NCI-H345 treated with DMSO at 0.1 percent for 48 hours (cell line): ENCODE results near the gene ATG2A.

Experiments
- DNase-seq: peaks from one replicate; lab custom pipeline; 2025; ENCODE audit not compliant: unreplicated experiment; lab: John Stamatoyannopoulos, UW

Gene ATG2A

DNA sequence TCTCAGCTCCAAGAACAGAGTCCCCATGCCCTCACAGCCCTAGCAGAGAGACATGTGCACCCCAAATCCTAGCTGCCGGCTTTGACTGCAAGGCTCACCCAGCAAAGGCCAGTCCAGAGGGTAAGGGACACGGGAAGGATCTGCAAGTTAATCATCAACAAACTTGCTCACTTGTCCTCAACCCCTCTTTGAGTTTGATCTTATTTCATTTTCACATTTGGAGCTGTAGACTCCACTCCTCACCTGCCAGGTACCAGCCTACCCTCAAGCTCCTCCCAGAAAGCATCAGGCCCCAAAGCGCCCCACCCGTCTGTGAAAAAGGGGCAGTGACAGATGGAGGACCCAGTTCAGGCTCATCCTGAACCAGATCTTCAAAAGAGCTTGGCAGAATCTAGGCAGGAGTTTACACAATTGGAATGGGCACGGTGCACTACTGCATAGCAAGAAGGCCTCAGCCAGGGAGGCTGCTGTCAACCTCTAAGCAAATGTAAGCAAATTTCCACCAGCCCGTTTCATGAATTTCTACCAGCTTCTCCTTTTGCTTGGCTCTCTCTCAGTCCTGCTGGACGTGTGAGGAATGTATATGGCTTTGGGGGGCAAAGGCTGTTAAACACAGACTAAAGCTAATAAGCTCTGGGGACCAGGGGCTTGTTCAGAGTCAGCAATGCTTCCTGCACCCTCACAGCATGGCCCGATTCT is 44.1 kb downstream of the ATG2A start:
- no peak for DNase-seq

DNA sequence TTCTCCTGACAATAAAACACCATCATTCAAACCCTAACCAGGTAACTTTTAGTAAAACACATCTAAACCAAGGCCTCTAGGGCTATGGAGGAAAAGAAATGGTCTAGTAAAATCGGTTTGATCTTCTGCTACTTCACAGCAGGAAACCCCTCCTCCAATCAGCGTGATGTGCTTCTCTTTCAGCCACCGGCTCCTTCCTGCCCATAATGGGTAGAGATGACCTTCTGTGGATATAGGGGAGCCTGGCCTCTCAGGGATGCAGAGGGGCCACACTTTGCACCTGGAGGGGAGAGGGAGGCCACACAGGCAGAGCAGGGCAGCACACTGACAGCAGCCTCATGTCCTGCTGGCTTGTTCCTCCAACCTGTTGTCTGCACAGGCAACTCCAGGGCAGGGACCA is 45.5 kb downstream of the ATG2A start:
- no peak for DNase-seq

DNA sequence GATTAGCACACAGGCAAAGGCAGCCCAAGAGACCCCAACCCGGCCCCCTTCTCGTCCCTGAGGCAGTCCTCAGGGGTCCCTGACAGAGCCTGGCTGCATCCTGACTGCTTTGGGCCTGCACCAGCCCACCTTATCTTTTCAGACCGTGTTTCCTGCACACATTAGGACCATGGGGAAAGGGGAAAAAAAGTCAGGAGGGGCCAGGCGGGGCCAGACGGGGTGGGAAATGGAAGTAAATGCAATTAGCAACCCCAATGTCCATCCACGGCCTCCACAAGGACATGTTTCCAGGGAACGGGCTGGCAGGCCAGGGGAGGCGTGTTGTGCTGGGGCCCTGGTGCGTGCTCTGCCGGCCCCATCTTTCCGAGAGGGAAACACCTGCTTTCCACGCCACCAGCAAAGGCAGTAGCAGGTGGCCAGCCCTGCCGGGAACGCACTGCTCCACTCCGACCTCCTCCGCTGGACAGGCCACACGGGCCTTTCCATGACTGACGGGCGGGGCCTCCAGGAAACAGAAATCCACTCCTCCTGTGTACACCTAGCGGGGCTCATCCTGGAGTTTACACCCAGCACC is 46.0 kb downstream of the ATG2A start:
- DNase-seq = no peak

GRCh38 chr11:64870176-64870892 is 46.7 kb downstream of the ATG2A start:
- no peak for DNase-seq

- no peak for DNase-seq
Observed at GRCh38 chr11:64869571-64870175, 47.3 kb downstream of the ATG2A start.

GRCh38 chr11:64868904-64869570 is 48.0 kb downstream of the ATG2A start:
- no peak for DNase-seq

GRCh38 chr11:64867748-64868462 is 49.1 kb downstream of the ATG2A start:
- DNase-seq = no peak

GRCh38 chr11:64866173-64866491 is 50.9 kb downstream of the ATG2A start:
- DNase-seq = no peak

GRCh38 chr11:64865286-64866172 is 51.5 kb downstream of the ATG2A start:
- no peak for DNase-seq

- no peak for DNase-seq
Observed at GRCh38 chr11:64864473-64865285, 52.3 kb downstream of the ATG2A start.

DNA sequence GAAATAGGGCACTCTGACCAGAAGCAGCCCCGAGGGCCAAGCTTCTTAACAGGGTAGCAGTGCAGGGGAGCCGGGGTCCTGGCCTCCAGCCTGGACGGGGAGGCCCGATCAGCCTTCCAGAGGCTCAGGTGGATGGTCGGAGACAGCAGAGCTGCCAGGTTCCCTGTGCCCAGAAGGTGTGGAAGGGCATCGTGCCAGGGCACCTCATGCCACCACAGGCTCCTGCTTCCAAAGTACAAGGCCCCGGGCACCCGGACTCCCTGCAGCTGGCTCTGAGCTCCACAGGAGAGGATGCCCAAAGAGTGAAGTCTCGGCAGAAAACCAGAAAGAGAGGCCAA is 52.9 kb downstream of the ATG2A start:
- no peak for DNase-seq

DNA sequence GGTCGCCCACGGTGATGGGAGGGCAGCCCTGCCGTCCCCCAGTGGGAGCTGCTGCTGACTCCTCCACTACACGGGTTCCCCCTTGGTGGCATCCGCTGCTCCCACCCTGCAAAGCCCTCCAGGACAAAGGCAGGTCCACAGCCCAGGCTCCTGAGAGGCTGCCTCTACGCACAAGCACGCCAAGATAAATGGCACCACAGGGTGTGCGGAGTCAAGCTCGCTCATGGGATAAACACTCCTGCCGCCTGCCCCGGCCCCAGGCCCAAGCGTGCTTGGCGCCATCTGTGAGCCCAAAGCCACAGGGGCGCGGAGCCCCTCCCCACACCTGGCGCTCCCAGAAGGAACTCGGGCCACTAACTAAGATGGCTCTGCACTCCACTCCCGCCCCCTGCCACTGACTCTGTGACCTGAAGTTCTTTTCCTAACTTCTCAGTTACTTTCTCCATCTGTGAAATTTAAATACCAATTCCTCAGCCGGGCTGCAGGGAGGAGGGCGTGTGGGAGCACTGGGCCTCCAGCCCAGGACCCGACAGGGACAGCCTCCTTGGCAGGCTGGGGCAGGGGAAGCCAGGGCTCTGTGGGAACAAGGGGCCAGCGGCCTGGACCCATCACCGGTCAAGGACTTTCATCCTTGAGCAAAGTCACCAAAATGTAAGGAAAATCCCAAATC is 53.5 kb downstream of the ATG2A start:
- no peak for DNase-seq

DNA sequence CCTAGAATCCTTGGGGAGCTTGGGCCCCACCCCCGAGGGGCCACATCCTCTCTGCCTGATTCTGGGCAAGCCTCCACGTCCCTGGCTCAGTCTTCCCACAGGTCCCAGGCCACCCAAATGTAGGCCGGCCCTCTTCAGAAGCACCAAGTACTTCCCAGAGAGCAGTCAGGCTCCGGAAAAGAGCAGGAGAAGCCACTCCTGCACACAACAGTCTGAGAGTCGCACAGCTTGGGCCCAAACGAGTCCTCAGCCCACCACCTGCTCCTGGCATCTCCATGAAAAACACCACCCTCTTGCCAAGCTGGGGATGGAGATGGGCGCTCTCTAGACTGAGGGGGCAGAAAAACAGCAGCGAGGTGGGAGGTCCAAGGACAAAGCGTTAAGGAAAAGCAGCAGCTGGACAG is 54.0 kb downstream of the ATG2A start:
- no peak for DNase-seq

- DNase-seq = no peak
Observed at GRCh38 chr11:64861227-64861975, 55.6 kb downstream of the ATG2A start.

DNA sequence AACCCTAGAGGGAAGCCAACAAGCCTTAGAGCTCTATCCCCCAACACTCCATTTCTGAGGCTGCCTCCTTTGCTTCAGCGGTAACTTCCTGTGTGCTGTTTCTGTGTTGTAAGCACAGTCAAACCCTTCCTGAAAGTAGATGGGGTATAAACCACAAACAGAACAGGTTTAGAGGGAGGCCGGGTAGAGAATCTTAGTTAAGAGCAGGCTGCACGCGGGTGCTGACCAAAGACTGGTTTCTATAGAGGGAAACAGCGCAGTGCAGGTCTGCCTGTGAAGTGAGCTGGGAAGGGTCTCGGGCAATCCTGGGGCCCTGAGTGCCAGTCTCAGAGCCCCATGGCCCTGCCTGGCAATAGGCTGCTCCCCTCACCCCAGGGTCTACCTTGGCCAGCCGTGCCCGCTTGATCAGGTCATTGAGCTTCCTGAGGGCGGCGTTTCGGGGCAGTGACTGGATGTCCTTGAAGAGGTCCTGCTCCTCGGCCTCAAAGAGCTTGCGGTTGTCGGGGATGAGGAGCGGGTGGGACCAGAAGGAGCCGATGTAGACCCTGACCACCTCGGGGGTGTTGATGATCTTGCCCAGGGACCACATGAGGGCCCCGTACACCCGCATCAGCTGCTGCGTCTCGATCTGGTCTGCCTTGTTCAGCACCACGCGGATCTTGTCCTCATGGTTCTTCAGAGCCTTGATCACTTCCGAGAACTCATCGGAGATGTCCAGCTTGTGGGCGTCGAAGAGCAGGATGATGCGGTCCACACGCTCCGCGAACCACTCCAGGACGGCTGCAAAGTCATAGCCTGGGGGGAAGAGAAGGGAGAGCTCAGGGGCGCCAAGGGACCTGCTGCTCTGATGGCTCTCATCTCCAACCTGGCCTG is 57.2 kb downstream of the ATG2A start:
- DNase-seq = no peak

DNA sequence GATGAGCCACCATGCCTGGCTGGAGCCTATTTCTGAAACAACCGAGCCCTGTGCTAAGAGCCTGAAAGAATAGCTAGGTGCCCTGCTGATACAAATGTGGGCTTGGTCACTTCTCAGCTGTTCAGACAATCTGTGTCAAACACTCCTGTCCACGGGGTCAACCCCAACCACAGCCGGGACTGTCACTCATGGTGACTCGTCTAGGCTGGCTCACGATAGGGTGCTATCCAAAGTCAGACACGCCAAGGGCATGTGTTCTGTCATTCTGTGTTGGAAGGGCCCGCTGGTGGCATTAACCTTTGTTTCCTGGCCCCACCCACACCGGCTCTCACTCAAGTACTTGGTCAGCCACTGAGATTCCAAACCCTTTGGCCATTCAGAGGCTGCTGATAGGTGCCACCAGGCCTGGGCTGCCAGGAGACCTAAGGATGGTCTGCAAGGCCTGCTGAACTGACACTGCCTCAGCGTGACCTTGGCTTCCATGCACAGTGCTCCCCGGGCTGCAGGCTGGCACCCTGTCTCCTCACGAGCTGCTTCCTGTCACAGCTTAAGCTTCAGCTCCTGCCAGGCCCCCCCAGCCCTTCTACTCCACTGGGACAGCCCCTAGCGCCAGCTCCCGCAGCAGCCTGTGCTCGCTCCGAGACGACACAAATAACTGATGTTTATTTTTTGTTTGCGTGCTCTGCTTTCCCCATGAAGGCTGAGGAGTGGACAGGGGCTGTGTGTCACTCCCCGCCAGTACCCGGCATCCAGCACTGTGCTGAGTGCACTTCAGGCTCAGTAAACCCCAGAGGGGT is 58.3 kb downstream of the ATG2A start:
- no peak for DNase-seq
